GM20000 (cell line): Measurements from ENCODE around the gene LRMDA.

ENCODE experiments used
- DNase-seq: peaks from one replicate; pipeline ENCODE4 v3.0.0; 2012; ENCODE audit warnings: low spot score
- TF ChIP-seq, protein P1 (sequence below): IDR thresholded peaks from 2 replicates; pipeline ENCODE4 v1.5.1; 2012; ENCODE audit warnings: mild to moderate bottlenecking, control low read depth; ENCODE audit errors: extremely low read depth, missing control alignments

LRMDA gene

GRCh38 chr10:75862935-75863334, 431.5 kb downstream of the LRMDA start:
- no peak for DNase-seq

GRCh38 chr10:75864717-75865116, 433.3 kb downstream of the LRMDA start:
- TF ChIP-seq, protein P1, sequence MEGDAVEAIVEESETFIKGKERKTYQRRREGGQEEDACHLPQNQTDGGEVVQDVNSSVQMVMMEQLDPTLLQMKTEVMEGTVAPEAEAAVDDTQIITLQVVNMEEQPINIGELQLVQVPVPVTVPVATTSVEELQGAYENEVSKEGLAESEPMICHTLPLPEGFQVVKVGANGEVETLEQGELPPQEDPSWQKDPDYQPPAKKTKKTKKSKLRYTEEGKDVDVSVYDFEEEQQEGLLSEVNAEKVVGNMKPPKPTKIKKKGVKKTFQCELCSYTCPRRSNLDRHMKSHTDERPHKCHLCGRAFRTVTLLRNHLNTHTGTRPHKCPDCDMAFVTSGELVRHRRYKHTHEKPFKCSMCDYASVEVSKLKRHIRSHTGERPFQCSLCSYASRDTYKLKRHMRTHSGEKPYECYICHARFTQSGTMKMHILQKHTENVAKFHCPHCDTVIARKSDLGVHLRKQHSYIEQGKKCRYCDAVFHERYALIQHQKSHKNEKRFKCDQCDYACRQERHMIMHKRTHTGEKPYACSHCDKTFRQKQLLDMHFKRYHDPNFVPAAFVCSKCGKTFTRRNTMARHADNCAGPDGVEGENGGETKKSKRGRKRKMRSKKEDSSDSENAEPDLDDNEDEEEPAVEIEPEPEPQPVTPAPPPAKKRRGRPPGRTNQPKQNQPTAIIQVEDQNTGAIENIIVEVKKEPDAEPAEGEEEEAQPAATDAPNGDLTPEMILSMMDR: no peak
- no peak for DNase-seq

More at GRCh38 chr10:75862935-75863334, 431.5 kb downstream of the LRMDA start:
- TF ChIP-seq, protein P1: no peak

GRCh38 chr10:75865413-75866299, 434.2 kb downstream of the LRMDA start:
- TF ChIP-seq, protein P1: no peak
- DNase-seq: no peak

DNA sequence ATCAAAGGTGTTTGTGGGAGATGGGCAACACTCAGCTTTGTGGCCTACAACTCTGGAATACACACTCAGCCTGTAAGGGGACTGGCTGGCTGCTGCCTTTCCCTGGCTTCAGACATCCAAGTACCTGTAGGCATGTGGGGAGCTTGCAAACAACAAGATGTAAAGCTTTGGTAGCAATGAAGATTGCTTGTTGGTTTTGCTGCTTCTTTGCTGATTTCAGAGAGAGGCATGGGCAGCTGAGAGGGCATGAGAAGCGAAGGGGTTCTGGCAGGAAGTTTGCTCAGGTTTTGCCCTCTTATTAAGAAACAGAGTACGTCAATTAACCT, 434.8 kb downstream of the LRMDA start:
- TF ChIP-seq, protein P1: no peak
- no peak for DNase-seq

DNA sequence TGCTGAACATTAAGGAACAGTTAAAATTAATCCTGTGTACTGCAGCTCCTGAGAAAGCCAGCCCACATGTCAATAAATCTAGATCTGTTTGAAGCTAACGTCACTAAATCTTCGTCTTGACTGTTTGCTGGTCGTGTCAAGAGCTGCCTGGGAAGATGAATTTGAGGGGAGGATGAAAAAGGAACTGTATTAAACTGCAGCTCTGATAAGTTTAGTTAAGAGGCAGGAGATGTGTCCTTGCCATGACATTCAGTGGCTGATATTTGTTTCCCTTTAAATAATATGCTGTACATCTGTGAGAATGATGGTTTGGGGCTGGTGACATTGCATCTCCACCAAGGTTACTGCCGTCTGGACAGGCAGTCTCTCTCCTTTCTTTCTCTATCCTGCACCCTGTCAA, 435.3 kb downstream of the LRMDA start:
- TF ChIP-seq, protein P1: no peak
- no peak for DNase-seq

DNA sequence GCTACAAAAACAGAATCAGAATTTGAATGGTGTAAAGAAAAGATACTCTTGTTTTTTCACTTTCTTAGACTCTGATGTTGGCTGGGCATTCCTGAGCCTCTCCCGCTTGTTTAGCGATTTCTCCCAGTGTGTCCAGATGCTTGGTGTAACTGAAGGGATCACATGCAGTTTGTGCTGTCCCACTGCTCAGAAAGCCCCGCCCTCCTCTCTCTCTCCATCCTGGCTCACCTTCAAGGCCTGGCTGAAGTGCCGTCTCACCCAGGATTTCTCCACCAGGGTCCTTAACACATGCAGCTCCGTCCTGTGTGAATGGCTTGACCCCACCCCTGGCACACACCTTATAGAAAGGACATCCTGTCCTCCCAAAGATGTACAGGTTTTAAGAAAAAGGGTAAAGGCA, 437.1 kb downstream of the LRMDA start:
- no peak for DNase-seq
- TF ChIP-seq, protein P1: no peak

- no peak for DNase-seq
- TF ChIP-seq, protein P1: no peak
Measured at GRCh38 chr10:75870039-75870645, 438.7 kb downstream of the LRMDA start.
